Body of pancreas (tissue), 4 donors: ENCODE results near the gene PRRC2B. TPM values are rescaled to one million over a fixed set of nuclear protein-coding genes. Genes with fewer than 3 reads are reported as not detected.

ENCODE experiments used
- ATAC-seq: fragments of 150-250 bp; one replicate; pipeline ENCODE4 v1.9.1; 2016
- DNase-seq, 4 donors: peaks; one replicate each; pipeline ENCODE4 v3.0.0-alpha.2; 2019
- H3K27ac ChIP-seq, 4 donors: fragments of 200-600 bp; sonication (generic); 1 replicate in 3 of 4; 2 replicates in 1 of 4; pipeline versions ENCODE4 v1.5.1 to v1.6.1; 2016 to 2019; ENCODE audit warnings: mild to moderate bottlenecking in 1 of 4, mixed read lengths in 1 of 4, moderate library complexity in 1 of 4
- H3K27me3 ChIP-seq, 2 donors: fragments of 200-600 bp; sonication (generic); one replicate each; pipeline ENCODE4 v1.6.0; 2016; ENCODE audit warnings: mild to moderate bottlenecking in 1 of 2
- H3K36me3 ChIP-seq, 2 donors: fragments of 200-600 bp; sonication (generic); replicated peaks in 1 of 2; 2 replicates each; pipeline ENCODE4 v1.5.1; 2016; ENCODE audit warnings: low read depth in 2 of 2; ENCODE audit not compliant: insufficient read depth in 1 of 2
- H3K4me1 ChIP-seq: fragments of 200-600 bp; sonication (generic); one replicate; pipeline ENCODE4 v1.6.0; 2016
- H3K4me3 ChIP-seq, 2 donors: fragments of 200-600 bp; sonication (generic); 1 replicate in 1 of 2; 2 replicates in 1 of 2; pipeline ENCODE4 v1.5.1; 2016 to 2019
- H3K9me3 ChIP-seq, 3 donors: fragments of 200-600 bp; sonication (generic); 1 replicate in 2 of 3; 2 replicates in 1 of 3; pipeline ENCODE4 v1.5.1; 2016
- POLR2A ChIP-seq, 3 donors: fragments of 450-650 bp; IDR thresholded peaks; one replicate each; pipeline ENCODE4 v1.6.1; 2016; ENCODE audit warnings: antibody characterized with exemption in 3 of 3, mild to moderate bottlenecking in 2 of 3
- WGBS, 2 donors: methylation state at CpG; one replicate each; pipeline ENCODE4 v1.1.5; 2017; 5-methylcytosine and 5-hydroxymethylcytosine counted together
- intact Hi-C: fragments of 100-400 bp; cut with DNase I; formaldehyde crosslinking; loops from one replicate; pipeline ENCODE4 v1.15.1; 2023
- total RNA-seq, 2 donors: library from RNA; depleted of rRNA; stranded (reverse); fragments of >200 nt; gene quantifications; one replicate each; pipeline ENCODE4 v1.1.0, GENCODE V29; 2016
- TF ChIP-seq, protein P1 (sequence below), 7 experiments: fragments of 450-650 bp in 4 of 7; fragments of 200-600 bp in 3 of 7; sonication (generic) in 3 of 7; IDR thresholded peaks; one replicate each; pipeline ENCODE4 v1.5.1; 2016 to 2019; ENCODE audit warnings: antibody characterized with exemption in 7 of 7

PRRC2B gene
- total RNA-seq, 2 donors from 2014 or later, result 78.3 to 177 TPM

DNA sequence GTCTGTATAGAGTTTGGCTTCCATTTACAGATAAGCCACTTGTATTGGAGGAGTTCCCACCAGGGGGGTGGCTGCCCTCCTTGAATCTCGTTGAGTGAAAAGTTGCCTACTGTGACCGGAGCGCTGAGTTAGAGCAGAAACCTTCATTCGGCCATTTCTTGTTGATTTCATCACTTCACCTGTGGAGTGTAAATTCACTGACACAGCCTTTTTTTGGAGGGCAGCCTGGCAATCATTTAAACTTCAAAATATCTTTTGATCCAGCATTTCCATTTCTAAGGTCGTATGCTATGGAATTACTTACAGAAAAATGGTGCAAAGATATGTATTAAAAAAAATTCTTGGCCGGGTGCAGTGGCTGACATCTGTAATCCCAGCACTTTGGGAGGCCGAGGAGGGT, 40.8 kb downstream of the PRRC2B start:
- Histone ChIP-seq H3K27me3 (no peaks in the 10 kb centered on the region), H3K36me3 (peaks cover 11 to 17% of the 10 kb centered on the region in 2 donors), H3K9me3 (no peaks in the 10 kb centered on the region), H3K4me3 (no peak overlapping the region), H3K27ac (no peak overlapping the region), H3K4me1 (peaks cover 5% of the 10 kb centered on the region)
- TF ChIP-seq, protein P1, sequence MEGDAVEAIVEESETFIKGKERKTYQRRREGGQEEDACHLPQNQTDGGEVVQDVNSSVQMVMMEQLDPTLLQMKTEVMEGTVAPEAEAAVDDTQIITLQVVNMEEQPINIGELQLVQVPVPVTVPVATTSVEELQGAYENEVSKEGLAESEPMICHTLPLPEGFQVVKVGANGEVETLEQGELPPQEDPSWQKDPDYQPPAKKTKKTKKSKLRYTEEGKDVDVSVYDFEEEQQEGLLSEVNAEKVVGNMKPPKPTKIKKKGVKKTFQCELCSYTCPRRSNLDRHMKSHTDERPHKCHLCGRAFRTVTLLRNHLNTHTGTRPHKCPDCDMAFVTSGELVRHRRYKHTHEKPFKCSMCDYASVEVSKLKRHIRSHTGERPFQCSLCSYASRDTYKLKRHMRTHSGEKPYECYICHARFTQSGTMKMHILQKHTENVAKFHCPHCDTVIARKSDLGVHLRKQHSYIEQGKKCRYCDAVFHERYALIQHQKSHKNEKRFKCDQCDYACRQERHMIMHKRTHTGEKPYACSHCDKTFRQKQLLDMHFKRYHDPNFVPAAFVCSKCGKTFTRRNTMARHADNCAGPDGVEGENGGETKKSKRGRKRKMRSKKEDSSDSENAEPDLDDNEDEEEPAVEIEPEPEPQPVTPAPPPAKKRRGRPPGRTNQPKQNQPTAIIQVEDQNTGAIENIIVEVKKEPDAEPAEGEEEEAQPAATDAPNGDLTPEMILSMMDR (IDR thresholded peaks at IDR 0.05), result no peak
- no peak for TF ChIP-seq POLR2A (IDR thresholded peaks at IDR 0.05)
- 78 to 83% methylated on average over 7 of the region's 7 CpGs for WGBS, 2 donors
- DNase-seq (no peak), ATAC-seq (no peak)
- intact Hi-C loops, result no loop called here

GRCh38 chr9:131436376-131436775, 42.5 kb downstream of the PRRC2B start:
- Histone ChIP-seq H3K4me1 (no peaks in the 10 kb centered on the region), H3K27me3 (no peaks in the 10 kb centered on the region), H3K9me3 (no peaks in the 10 kb centered on the region), H3K27ac (no peak overlapping the region), H3K4me3 (no peak overlapping the region), H3K36me3 (peaks cover 11 to 19% of the 10 kb centered on the region in 2 donors)
- ATAC-seq, result no peak
- intact Hi-C loops, result no loop called here
- TF ChIP-seq, protein P1 (IDR thresholded peaks at IDR 0.05), result no peak
- no peak for TF ChIP-seq POLR2A (IDR thresholded peaks at IDR 0.05)
- DNase-seq, result no peak
- 82 to 89% methylated on average over 10 to 12 of the region's 12 CpGs for WGBS, 2 donors

- Histone ChIP-seq H3K27me3 (no peaks in the 10 kb centered on the region), H3K4me3 (no peak overlapping the region), H3K36me3 (peaks cover 11 to 19% of the 10 kb centered on the region in 2 donors), H3K9me3 (no peaks in the 10 kb centered on the region), H3K4me1 (no peaks in the 10 kb centered on the region), H3K27ac (no peak overlapping the region)
- intact Hi-C loops, result no loop called here
- 88 to 90% methylated on average over 8 of the region's 8 CpGs for WGBS, 2 donors
- ATAC-seq, result no peak
- DNase-seq, result no peak
- TF ChIP-seq, protein P1 (IDR thresholded peaks at IDR 0.05), result no peak
- no peak for TF ChIP-seq POLR2A (IDR thresholded peaks at IDR 0.05)
Measured at GRCh38 chr9:131436865-131437271, 43.0 kb downstream of the PRRC2B start.

DNA sequence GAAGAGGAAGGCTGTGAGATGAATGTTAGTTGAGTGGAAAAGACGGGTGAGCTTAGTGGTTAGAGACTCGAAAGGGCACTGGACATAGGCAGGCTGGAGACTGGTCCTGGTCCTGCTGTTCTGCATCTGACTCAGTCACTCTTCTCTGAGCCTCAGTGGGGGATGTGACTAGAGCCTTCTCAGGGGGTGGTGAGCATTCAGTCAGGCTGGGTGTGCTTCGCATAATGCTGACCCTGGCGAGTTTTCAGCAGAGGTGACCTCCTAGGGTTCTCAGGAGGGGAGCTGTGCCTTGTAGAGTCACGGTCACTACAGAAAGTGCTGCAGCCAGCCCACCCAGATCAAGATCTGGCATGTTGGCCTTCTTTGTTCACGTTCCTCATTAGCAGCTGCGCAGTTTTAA, 44.3 kb downstream of the PRRC2B start:
- H3K27me3 ChIP-seq, result no peaks in the 10 kb centered on the region
- H3K4me1 ChIP-seq, result no peaks in the 10 kb centered on the region
- DNase-seq (no peak), ATAC-seq (no peak)
- H3K4me3 ChIP-seq, result no peak overlapping the region
- peaks cover 11 to 16% of the 10 kb centered on the region in 2 donors for H3K36me3 ChIP-seq
- H3K9me3 ChIP-seq, result no peaks in the 10 kb centered on the region
- intact Hi-C loops, result no loop called here
- 91 to 96% methylated on average over 7 of the region's 7 CpGs for WGBS, 2 donors
- H3K27ac ChIP-seq, result no peak overlapping the region
- TF ChIP-seq, protein P1 (IDR thresholded peaks at IDR 0.05), result no peak
- TF ChIP-seq POLR2A (IDR thresholded peaks at IDR 0.05), result no peak

GRCh38 chr9:131439224-131439623, 45.3 kb downstream of the PRRC2B start:
- H3K27ac ChIP-seq, result no peak overlapping the region
- no peak for TF ChIP-seq POLR2A (IDR thresholded peaks at IDR 0.05)
- TF ChIP-seq, protein P1 (IDR thresholded peaks at IDR 0.05), result no peak
- H3K4me1 ChIP-seq, result no peaks in the 10 kb centered on the region
- no peak for DNase-seq
- 74 to 90% methylated on average over 4 of the region's 4 CpGs for WGBS, 2 donors
- H3K36me3 ChIP-seq, result peaks cover 12 to 16% of the 10 kb centered on the region in 2 donors
- ATAC-seq, result no peak
- no peaks in the 10 kb centered on the region for H3K27me3 ChIP-seq
- no peak overlapping the region for H3K4me3 ChIP-seq
- intact Hi-C loops, result no loop called here
- no peaks in the 10 kb centered on the region for H3K9me3 ChIP-seq
